SK-MEL-5 (cell line): Measurements from ENCODE around the gene ZNF407. TPM values are rescaled to one million over a fixed set of nuclear protein-coding genes. Genes with fewer than 3 reads are reported as not detected.

Experiments used
- DNase-seq: peaks from one replicate; pipeline ENCODE4 v3.0.0-alpha.2; 2016; ENCODE audit warnings: low read depth, low spot score
- in situ Hi-C: cut with HindIII; loops from 2 replicates; pipeline ENCODE4 v1.10.0; 2016; ENCODE audit warnings: low sequenced_read_pairs, high pct_unique_total_duplicates, low pct_unique_long_range_greater_than_20kb
- total RNA-seq: library from RNA; depleted of rRNA; stranded (reverse); fragments of >200 nt; shearing (Covaris generic); gene quantifications from 2 replicates; pipeline ENCODE4 v1.2.3, GENCODE V29; 2014

ZNF407 gene
- total RNA-seq, 1 experiment from 2014 or later: 9.1 TPM

DNA sequence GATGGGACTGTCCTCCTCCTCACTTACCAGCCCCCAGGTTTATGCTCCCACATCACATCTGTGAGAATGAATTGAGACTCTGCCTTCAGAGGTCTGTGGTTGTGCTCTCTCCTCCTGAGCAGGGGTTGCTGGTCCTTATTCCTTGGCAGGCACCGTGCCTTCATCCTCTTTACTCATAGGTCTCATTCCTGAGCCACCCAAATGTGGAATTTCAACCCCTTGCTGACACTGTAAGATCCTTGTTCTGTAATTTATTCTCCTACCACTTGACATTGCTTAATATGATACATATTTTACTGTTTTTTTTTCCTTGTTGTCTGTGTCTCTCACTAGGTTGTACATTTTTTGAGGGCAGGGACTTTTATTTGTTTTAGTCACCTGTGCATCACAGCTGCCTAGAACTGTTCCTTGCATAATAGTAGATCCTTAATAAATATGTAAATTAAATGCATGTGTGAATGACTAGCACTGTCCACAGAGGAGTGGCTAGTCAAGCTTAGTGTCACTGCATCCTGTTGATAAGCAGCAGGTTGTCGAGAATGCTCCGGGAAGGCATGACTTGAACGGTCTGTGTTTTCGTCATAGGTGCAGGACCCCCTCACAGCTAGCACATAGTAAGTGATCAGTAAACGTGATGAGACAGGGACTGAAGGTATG, 180.6 kb downstream of the ZNF407 start:
- in situ Hi-C loops: no loop called here
- no peak for DNase-seq

DNA sequence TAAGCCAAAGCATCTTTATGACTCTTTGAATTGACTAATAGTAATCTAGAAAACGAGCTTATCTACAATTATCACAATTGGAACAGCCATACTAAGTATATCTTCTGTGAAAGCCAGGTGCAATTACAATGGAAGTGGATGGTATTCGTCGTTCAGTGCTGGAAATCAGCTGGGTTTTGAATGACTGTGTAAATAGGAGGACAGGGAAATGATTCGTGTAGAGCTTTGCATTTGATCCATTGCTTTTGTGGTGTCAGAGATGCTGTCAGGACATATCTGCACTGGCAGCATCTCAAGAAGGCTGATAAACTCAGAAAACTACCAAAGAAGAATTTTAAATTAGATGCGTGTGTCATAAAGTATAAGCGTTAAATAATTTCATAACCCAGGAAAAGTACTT, 187.1 kb downstream of the ZNF407 start:
- in situ Hi-C loops: no loop called here
- DNase-seq: no peak

DNA sequence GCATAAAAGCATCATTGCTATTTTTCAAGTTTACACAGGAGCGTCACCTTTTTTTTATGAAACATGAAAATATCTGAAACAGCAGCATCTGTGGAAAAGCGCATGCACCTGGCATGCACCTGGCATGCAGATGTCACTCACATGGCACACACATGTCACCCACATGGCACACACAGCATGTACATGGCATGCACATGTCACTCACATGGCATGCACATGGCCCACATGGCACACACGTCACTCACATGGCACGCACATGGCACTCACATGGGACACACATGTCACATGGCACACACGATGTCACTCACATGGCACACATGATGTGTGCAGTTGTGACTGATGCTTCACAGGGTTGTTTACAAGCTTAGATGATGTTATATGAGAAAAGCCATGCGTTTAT, 188.0 kb downstream of the ZNF407 start:
- in situ Hi-C loops: no loop called here
- DNase-seq: no peak

DNA sequence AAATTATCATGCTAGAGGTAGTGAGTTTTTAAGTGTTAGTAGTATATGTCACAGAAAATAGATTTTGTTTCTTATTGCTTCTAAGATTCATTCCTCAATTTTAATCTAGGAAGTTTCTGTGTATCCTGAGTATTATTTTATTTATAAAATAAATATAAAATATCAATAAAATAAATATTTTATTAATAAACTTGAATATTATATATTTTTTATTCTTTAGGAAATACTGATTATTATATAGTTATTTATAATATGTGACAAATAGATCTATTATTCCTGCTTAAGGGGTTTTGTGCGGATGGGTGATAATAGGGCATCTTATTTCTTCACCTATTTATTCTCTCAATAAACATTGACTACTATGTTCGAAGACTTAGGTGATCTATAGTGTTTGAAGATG, 191.0 kb downstream of the ZNF407 start:
- in situ Hi-C loops: no loop called here
- DNase-seq: no peak

DNA sequence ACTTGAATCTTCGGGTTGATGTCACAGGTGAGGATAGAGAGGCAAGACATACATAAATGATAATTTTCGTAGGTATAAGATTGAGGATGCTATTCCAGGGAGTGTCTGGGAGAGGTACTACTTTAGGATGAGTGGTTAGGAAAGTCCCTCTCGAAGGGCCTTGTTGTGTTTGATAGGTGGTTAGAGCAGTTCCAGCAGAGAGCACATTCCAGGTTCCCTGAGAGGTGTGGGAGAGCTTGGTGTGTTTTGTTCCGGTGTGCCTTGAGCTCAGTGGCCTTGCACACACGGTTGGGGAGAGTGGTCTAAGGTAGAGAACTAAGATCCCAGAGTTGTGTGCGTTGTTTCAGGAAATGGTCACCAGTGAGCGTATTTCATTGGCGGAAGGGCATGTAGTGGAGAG, 191.4 kb downstream of the ZNF407 start:
- in situ Hi-C loops: no loop called here
- no peak for DNase-seq

DNA sequence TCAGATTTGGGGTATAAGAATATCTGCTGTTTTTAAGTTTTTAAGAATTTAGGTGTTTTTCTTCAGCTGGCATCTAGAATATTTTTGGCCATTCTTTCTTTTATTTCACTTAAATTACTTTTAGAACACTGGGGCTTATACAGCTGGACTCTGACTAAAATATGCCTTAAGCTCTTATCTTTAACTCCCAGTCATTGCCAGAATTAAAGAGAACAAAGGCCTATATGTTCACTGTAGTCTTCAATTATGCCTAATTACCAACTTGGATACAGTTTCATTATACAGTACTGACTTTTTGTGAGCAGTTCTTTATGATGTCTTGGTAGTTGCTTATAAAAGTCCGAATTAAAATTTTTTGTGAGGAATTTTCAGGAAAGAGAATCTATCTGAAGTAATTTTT, 192.8 kb downstream of the ZNF407 start:
- DNase-seq: no peak
- in situ Hi-C loops: no loop called here

DNA sequence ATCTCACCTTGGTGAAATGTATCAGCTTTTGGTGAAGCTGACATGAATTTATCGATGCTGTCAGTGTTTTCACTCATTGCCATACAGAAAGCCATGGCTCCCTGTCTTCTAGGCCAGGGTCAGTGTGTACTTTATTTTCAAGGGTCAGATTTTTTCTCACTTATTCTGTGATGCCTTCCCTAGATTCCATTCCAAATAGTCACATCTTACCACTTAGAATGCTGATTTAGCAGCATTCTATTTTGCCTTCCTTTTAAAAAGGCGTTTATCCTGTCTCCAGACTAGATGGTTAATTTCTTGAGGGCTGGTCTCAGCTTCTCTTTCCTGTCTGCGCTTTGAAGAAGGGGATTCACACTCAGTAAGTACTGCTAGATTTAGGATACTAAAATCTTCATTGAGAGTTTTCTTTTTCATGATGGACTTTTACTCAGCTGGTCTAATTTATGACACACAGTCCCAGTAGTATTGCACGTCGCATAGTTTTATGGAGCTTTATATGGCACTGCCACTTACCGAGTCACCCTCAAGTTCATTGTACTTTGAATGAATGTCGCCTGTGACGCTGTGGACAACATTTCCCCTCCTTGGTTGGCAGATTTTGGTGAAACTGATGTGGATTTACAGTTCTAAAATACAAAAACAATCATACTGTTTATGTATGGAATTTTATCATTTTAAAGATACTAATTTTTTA, 194.0 kb downstream of the ZNF407 start:
- DNase-seq: no peak
- in situ Hi-C loops: no loop called here

DNA sequence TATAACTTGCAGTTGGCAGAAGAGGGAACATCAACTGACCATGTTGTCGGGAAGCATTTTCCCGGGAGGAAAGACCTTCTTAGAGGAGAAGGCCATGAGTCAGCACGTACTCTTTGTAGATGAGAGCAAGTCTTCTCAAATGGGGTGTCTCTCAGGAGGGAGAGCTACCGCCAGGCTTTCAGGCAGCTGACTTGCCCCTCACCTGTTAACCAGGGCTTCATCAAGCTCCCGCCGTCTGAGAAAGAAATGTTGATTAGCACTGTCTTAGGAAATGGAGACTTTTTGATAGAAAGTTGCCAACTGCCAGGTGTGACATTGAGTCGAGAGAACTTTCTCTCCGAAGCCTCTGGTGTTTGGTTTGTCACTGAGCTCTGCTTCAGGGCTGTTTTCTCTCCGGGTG, 196.1 kb downstream of the ZNF407 start:
- in situ Hi-C loops: no loop called here

DNA sequence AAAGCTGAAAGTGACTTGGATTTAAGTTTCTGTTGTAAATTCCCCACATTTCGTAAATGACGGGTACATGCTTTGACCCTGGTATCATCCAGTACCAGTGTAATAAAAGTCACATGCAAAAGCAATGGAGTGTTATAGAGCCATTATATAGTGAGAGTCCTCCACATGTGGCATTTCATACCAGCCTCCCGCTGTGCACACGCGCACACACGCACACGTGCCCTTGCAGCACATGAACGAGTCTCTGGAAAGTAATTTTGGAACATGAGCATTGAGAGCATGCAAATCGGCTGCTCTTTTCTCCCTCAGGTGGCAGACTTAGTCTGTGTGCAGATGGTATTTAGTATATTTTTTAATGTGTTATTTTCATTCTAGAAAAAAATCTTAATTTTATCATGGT, 198.1 kb downstream of the ZNF407 start:
- in situ Hi-C loops: no loop called here
- DNase-seq: no peak

More for the DNA sequence above, 196.1 kb downstream of the ZNF407 start:
- DNase-seq: no peak

DNA sequence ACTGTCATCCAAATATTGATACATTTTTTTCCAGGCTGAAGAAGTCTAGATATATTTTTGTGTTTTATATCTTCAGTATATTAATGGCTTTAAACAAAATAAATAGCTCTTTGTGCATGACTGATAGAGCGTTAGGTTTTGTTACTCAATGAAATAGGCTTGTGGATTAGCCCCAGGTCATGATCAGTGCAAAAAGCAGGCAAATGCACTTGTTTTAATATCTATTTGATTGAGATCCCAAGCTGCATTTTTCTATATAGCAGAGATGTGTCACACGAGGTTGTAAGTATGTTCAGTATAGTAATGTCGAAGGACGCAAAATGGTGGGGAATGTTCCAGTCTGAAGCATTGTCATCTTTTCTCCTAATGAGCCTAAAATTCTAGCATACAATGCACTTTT, 198.5 kb downstream of the ZNF407 start:
- in situ Hi-C loops: no loop called here
- DNase-seq: no peak

DNA sequence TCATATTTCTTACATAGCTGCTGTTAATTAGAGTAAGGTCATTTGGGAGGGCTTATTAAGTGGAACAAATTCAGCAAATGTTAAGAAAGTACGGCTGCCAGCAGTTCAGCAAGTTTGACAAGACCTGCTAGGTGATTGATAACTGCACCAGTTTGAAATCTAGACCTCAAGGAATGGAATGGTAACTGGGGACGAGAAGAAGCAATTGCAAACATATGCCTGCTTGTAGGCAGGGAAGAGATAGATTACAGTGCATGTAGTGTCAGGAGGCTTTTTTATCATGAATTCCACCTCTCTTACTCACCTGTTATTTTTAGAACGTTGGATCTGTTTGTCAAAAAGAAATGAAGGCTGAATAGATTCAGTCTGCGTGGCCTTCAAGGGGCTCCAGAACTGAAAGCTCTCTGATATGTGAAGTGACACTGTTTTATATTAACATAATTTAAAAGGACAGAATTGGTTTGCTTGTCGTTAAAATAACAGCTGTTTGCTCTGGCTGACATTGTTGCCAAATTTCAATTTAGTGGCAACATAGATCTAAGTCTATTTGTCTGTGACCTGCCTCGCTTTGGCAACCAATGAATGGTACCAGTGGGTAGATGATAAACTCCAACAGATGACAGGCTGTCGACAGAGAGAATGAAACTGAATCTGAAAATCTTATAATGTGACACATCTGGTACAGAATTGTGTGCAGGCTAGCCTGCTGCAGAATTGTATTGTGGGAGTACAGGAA, 199.3 kb downstream of the ZNF407 start:
- in situ Hi-C loops: no loop called here
- no peak for DNase-seq

DNA sequence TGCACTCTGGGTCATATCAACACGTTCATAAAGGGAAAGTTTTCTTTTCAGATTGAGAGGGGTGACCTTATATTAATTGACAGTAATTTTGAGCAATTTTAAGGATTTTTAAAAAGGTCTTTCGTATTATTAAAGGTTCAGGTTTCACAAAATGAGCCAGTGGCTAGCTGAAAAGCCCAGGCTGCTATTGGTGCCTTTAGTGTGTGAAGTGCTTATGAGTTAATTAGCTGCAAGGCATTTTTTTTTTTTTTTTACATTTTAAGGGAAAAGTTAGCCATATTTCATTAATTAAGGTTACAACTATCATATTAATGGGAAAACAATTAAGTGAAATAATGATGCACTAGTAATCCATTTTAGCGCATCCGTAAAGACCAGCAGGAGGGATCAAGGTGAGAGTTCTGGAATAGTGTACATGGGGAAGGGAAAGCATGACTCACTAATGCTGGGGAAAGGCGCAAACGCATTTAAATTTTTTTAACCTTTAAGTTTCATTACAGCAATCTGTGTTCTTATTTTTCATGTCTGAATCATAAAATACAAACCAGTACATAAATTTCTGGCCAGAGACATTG, 200.0 kb downstream of the ZNF407 start:
- DNase-seq: no peak
- in situ Hi-C loops: no loop called here

DNA sequence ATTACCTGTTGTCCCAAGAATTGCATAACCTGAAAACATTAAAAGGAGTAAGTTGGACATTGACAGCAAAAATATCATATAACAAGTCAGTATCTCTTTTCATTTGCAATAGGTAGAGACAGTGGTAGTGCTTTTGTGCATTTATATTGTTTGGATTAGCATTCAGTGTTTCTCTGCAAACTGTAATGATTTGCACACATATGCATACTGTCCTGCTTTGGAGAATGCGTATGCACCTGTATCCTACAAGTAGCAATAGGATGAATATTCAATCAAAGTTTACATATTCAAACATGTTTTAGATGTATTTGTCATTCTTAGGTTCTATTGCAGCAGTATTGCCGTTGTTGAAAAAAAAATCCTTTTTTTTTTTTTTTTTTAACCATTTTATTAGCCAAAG, 201.9 kb downstream of the ZNF407 start:
- in situ Hi-C loops: no loop called here
- DNase-seq: no peak

DNA sequence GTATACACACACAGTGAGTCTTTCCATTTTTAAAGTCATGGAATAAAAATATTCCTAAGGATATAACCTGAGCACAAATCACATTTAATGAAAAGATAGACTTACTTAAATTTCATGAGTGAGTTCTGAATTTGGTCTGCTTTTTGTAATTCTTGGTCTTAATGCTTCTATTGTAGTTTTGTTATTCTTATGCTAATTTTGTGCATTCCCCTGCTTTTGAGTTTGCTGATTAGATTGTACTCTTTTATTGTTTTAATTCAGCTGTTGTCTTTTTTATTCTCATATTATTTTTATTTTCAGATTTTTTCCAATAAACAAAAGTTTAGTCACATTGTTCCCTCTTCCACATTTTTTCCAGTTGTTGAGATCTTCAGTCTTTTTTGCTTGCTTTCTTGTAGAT, 202.4 kb downstream of the ZNF407 start:
- in situ Hi-C loops: no loop called here
- no peak for DNase-seq

DNA sequence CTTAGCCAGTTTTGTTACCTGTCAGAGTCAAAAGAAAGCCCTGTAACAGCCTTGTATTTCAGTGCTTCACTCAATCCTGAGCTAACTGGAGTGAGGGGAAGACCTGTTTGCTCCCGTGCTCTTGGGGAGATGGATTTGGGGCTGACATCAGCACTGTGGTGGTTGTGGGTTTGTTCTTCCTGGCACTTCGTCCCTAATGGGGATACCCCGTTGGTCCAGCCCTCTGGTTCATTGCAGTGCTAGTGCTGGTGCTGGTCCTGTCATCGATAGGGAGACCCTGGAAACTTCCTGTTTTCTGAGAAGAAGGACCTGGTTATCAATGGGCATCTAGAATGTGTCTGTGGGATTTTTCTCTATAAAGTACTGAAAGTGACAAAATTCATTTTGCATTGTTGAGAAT, 205.4 kb downstream of the ZNF407 start:
- in situ Hi-C loops: no loop called here
- no peak for DNase-seq

DNA sequence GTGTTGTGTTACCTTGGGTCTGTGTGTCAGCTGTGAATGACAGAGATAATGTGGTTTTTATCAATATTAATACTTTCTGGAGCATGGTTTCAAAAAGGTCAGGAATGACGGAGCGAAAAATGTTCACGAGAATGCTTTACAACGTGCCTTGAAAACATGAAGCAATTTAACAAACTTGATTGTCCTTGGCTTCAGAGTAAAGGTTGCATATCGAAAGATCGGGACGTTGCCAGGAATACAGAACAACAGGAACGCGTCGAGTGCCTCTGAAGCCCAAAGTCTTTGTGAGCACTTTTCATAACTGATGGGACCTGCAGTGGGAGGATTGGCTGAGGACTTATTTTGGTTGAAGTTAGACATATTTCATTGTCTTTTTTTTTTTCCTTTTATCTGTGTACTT, 206.1 kb downstream of the ZNF407 start:
- no peak for DNase-seq
- in situ Hi-C loops: no loop called here

DNA sequence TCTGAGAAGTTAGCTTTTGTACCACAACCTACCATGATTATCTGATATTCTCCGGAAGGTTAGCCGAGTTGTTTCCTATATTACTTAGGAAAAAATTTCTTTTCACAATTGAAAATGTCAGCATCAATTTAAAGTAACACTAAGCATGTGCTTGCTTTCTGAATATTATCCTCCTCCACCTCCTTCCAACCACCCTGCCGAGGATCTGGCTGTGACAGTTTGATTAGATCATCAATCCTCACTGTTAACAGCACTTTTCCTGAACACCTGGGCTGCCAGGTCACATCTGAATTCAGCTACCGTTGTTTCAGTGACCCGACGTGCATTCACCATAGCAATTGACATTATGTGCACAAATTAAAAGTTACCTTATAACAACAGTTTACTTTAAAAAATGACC, 207.0 kb downstream of the ZNF407 start:
- in situ Hi-C loops: no loop called here
- DNase-seq: no peak

DNA sequence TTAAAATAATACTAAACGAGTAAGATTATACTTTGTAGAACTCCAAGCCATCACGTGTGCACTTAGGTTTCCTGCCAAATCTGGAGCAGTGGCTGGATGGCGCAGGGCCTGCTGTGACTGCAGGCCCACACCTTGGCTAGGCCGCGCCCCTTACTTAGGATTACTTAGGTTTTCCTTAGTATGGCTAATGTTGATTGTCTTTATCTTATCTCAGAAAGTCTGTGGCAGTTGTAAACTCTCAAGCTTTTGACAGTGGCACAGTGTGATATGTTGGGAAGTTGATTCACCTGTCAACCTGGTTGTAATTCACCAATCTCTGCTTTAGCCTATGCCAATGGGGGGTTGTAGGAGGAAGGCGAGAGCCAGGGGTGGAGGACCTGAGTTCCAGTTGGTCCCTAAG, 208.4 kb downstream of the ZNF407 start:
- no peak for DNase-seq
- in situ Hi-C loops: no loop called here
